GM23338 (cell line): ENCODE measurements around the gene RELN. TPM values are rescaled to one million over a fixed set of nuclear protein-coding genes. Genes with fewer than 3 reads are reported as not detected.
A peak's percentile ranks its signal among the peaks of the same experiment; 100 is the strongest.

ENCODE experiments used
- ATAC-seq: fragments of 200-7000 bp; cut with Tn5 transposase; 3 replicates; pipeline ENCODE4 v1.9.1; 2020
- DNase-seq: peaks from one replicate; pipeline ENCODE4 v3.0.0-alpha.2; 2015; ENCODE audit warnings: low spot score
- H2AFZ ChIP-seq: fragments of 200-600 bp; sonication (generic); 2 replicates; pipeline ENCODE4 v1.8.0; 2016; ENCODE audit warnings: antibody characterized with exemption, mild to moderate bottlenecking, moderate library complexity
- H3F3A ChIP-seq: fragments of 200-600 bp; sonication (generic); replicated peaks from 2 replicates; pipeline ENCODE4 v1.8.0; 2017; ENCODE audit warnings: antibody characterized with exemption, mixed run types, low read depth
- H3K27ac ChIP-seq: fragments of 200-600 bp; sonication (generic); 2 replicates; pipeline ENCODE4 v1.6.1; 2016; ENCODE audit warnings: low read depth
- H3K27me3 ChIP-seq: fragments of 200-600 bp; sonication (generic); 2 replicates; pipeline ENCODE4 v1.8.0; 2016; ENCODE audit warnings: mild to moderate bottlenecking, mixed run types, moderate library complexity; ENCODE audit not compliant: insufficient read depth
- H3K36me3 ChIP-seq: fragments of 200-600 bp; sonication (generic); 2 replicates; pipeline ENCODE4 v1.8.0; 2016; ENCODE audit warnings: mild to moderate bottlenecking; ENCODE audit not compliant: insufficient read depth
- H3K4me1 ChIP-seq: fragments of 200-600 bp; sonication (generic); 2 replicates; pipeline ENCODE4 v1.8.0; 2016; ENCODE audit warnings: mild to moderate bottlenecking, moderate library complexity; ENCODE audit not compliant: insufficient read depth
- H3K4me2 ChIP-seq: fragments of 200-600 bp; sonication (generic); 2 replicates; pipeline ENCODE4 v1.7.1; 2017; ENCODE audit warnings: mixed run types
- H3K4me3 ChIP-seq: fragments of 200-600 bp; sonication (generic); 2 replicates; pipeline ENCODE4 v1.6.1; 2016; ENCODE audit warnings: mixed run types
- H3K79me2 ChIP-seq: fragments of 200-600 bp; sonication (generic); replicated peaks from 2 replicates; pipeline ENCODE4 v1.8.0; 2017; ENCODE audit warnings: mild to moderate bottlenecking; ENCODE audit not compliant: insufficient read depth
- H3K9me2 ChIP-seq: fragments of 200-600 bp; sonication (generic); 2 replicates; pipeline ENCODE4 v1.8.0; 2017; ENCODE audit not compliant: insufficient read depth
- H4K20me1 ChIP-seq: fragments of 200-600 bp; sonication (generic); replicated peaks from 2 replicates; pipeline ENCODE4 v1.8.0; 2017; ENCODE audit warnings: mild to moderate bottlenecking; ENCODE audit not compliant: insufficient read depth
- H3K27ac Mint-ChIP-seq: 2 replicates; pipeline ENCODE4 v1.8.0; 2020; ENCODE audit warnings: inconsistent platforms, mild to moderate bottlenecking, moderate library complexity, mixed read lengths
- H3K27me3 Mint-ChIP-seq: 3 replicates; pipeline ENCODE4 v1.8.0; 2022; ENCODE audit warnings: low read depth, mild to moderate bottlenecking, moderate library complexity, mixed read lengths, inconsistent platforms; ENCODE audit not compliant: insufficient read depth, poor library complexity
- H3K36me3 Mint-ChIP-seq: 3 replicates; pipeline ENCODE4 v1.8.0; 2021; ENCODE audit warnings: low read depth, mild to moderate bottlenecking, inconsistent platforms, moderate library complexity, mixed read lengths
- H3K4me1 Mint-ChIP-seq: 3 replicates; pipeline ENCODE4 v1.8.0; 2020; ENCODE audit warnings: mild to moderate bottlenecking, inconsistent platforms, mixed read lengths
- H3K4me3 Mint-ChIP-seq: 3 replicates; pipeline ENCODE4 v1.8.0; 2021; ENCODE audit warnings: moderate library complexity, mild to moderate bottlenecking, inconsistent platforms, mixed read lengths
- H3K9me3 Mint-ChIP-seq: 3 replicates; pipeline ENCODE4 v1.8.0; 2020; ENCODE audit warnings: moderate library complexity, mild to moderate bottlenecking, inconsistent platforms, mixed read lengths
- CREB1 ChIP-seq: fragments of 250-450 bp; sonication (Bioruptor Pico); IDR thresholded peaks from 2 replicates; pipeline ENCODE4 v1.5.0; 2020; ENCODE audit warnings: low read depth, mild to moderate bottlenecking, moderate library complexity
- EZH2 ChIP-seq: fragments of 200-600 bp; sonication (generic); IDR thresholded peaks from one replicate; pipeline ENCODE4 v1.8.0; 2017; ENCODE audit warnings: antibody characterized with exemption, mild to moderate bottlenecking, low read depth; ENCODE audit not compliant: unreplicated experiment
- EZH2phosphoT487 ChIP-seq: fragments of 200-600 bp; sonication (generic); IDR thresholded peaks from one replicate; pipeline ENCODE4 v1.8.1; 2018; ENCODE audit warnings: antibody characterized with exemption; ENCODE audit not compliant: unreplicated experiment
- NANOG ChIP-seq: IDR thresholded peaks from 2 replicates; pipeline ENCODE4 v1.6.1; 2016; ENCODE audit warnings: antibody characterized with exemption, borderline replicate concordance
- POLR2AphosphoS5 ChIP-seq: IDR thresholded peaks from 2 replicates; pipeline ENCODE4 v1.6.1; 2016; ENCODE audit warnings: antibody characterized with exemption, low read depth
- REST ChIP-seq: IDR thresholded peaks from one replicate; pipeline ENCODE4 v1.6.1; 2018; ENCODE audit warnings: antibody characterized with exemption; ENCODE audit not compliant: unreplicated experiment
- ZNF114 ChIP-seq: fragments of 250-450 bp; sonication (Bioruptor Pico); IDR thresholded peaks from 2 replicates; pipeline ENCODE4 v1.5.0; 2020; ENCODE audit warnings: mild to moderate bottlenecking, moderate library complexity
- polyA plus RNA-seq: library from polyadenylated mRNA; unstranded; fragments of >200 nt; fragmentation: Nextera tagmentation; extraction: Ambion mirVana; gene quantifications from 2 replicates; pipeline ENCODE4 v1.2.1, GENCODE V29; 2016
- total RNA-seq: library from RNA; depleted of rRNA; stranded (reverse); fragments of >200 nt; shearing (Covaris generic); gene quantifications from 2 replicates; pipeline ENCODE4 v1.2.3, GENCODE V29; 2014
- TF ChIP-seq, protein P1 (sequence below): fragments of 250-450 bp; sonication (Bioruptor Pico); IDR thresholded peaks from 2 replicates; pipeline ENCODE4 v1.5.0; 2020; ENCODE audit warnings: mild to moderate bottlenecking, moderate library complexity

Gene RELN
- total and polyA plus RNA-seq, 2 experiments from 2014 or later = 0.10 to 0.76 TPM

GRCh38 chr7:103564416-103564815, 425.0 kb downstream of the RELN start:
- H3K27ac Mint-ChIP-seq = no peak overlapping the region
- no peak for TF ChIP-seq POLR2AphosphoS5
- TF ChIP-seq EZH2phosphoT487 = no peak
- H3K4me3 ChIP-seq = no peak overlapping the region
- H3F3A ChIP-seq = no peaks in the 10 kb centered on the region
- no peaks in the 10 kb centered on the region for H4K20me1 ChIP-seq
- no peaks in the 10 kb centered on the region for H3K79me2 ChIP-seq
- no peak overlapping the region for H3K27ac ChIP-seq
- H3K9me3 Mint-ChIP-seq = no peaks in the 10 kb centered on the region
- peak; percentile 47; the same call in 2 of the 3 replicates for ATAC-seq
- H3K4me1 ChIP-seq = no peaks in the 10 kb centered on the region
- H3K36me3 ChIP-seq = no peaks in the 10 kb centered on the region
- no peaks in the 10 kb centered on the region for H3K9me2 ChIP-seq
- H3K36me3 Mint-ChIP-seq = no peaks in the 10 kb centered on the region
- H3K4me2 ChIP-seq = no peak overlapping the region
- 0 out of 2 replicates have a peak overlapping the region, but pooled peaks have one; percentile 34 for H2AFZ ChIP-seq
- H3K27me3 Mint-ChIP-seq = no peaks in the 10 kb centered on the region
- H3K27me3 ChIP-seq = no peaks in the 10 kb centered on the region
- H3K4me3 Mint-ChIP-seq = no peak overlapping the region
- H3K4me1 Mint-ChIP-seq = peaks cover 6% of the 10 kb centered on the region; the same call in 2 of the 3 replicates
- DNase-seq = no peak

DNA sequence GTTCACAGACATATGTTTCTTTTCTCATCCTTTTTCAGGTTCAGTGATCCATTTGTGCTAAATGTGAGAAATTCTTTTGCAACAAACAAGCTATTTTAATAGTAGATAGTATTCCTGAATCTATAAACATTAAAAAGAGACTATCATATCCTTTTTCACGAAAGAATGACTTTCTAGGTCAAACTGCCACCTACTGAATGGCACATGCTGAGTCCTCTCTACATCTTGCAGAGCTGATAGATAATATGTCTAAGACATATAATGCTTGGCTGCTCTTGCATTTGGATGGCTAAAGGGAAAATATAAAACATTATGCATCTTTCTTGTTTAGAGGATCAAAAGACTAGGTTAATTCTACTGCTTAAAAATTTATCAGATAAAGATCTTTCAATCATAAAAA, 429.3 kb downstream of the RELN start:
- Histone ChIP-seq H3K4me2 (no peak overlapping the region), H3K79me2 (no peaks in the 10 kb centered on the region), H3K4me3 (no peak overlapping the region), H2AFZ (no peak overlapping the region), H3K27me3 (no peaks in the 10 kb centered on the region), H3K27ac (no peak overlapping the region), H3F3A (no peaks in the 10 kb centered on the region), H3K9me2 (no peaks in the 10 kb centered on the region), H3K4me1 (no peaks in the 10 kb centered on the region), H3K36me3 (no peaks in the 10 kb centered on the region), H4K20me1 (no peaks in the 10 kb centered on the region)
- H3K27me3 Mint-ChIP-seq = no peaks in the 10 kb centered on the region
- no peaks in the 10 kb centered on the region for H3K36me3 Mint-ChIP-seq
- H3K4me3 Mint-ChIP-seq = no peak overlapping the region
- no peak for TF ChIP-seq NANOG
- no peak for TF ChIP-seq CREB1 (CRISPR knock-in tag)
- no peak for TF ChIP-seq EZH2
- TF ChIP-seq POLR2AphosphoS5 = no peak
- peaks cover 6% of the 10 kb centered on the region; the same call in 2 of the 3 replicates for H3K4me1 Mint-ChIP-seq
- no peak for ATAC-seq
- DNase-seq = no peak
- no peak overlapping the region for H3K27ac Mint-ChIP-seq
- no peaks in the 10 kb centered on the region for H3K9me3 Mint-ChIP-seq

GRCh38 chr7:103551016-103551415, 438.4 kb downstream of the RELN start:
- Histone ChIP-seq H3K27ac (no peak overlapping the region), H3K4me2 (no peak overlapping the region), H3K4me1 (no peaks in the 10 kb centered on the region), H2AFZ (no peak overlapping the region), H3F3A (no peaks in the 10 kb centered on the region), H3K4me3 (no peak overlapping the region), H3K9me2 (no peaks in the 10 kb centered on the region), H3K36me3 (no peaks in the 10 kb centered on the region), H3K79me2 (no peaks in the 10 kb centered on the region), H4K20me1 (no peaks in the 10 kb centered on the region), H3K27me3 (no peaks in the 10 kb centered on the region)
- Mint-ChIP-seq H3K4me3 (no peak overlapping the region), H3K27ac (no peak overlapping the region), H3K9me3 (no peaks in the 10 kb centered on the region), H3K36me3 (no peaks in the 10 kb centered on the region), H3K4me1 (no peaks in the 10 kb centered on the region), H3K27me3 (no peaks in the 10 kb centered on the region)
- ATAC-seq (no peak), DNase-seq (no peak)
- TF ChIP-seq EZH2phosphoT487 (no peak), ZNF114 (CRISPR knock-in tag) (no peak), REST (no peak)
- TF ChIP-seq, protein P1, sequence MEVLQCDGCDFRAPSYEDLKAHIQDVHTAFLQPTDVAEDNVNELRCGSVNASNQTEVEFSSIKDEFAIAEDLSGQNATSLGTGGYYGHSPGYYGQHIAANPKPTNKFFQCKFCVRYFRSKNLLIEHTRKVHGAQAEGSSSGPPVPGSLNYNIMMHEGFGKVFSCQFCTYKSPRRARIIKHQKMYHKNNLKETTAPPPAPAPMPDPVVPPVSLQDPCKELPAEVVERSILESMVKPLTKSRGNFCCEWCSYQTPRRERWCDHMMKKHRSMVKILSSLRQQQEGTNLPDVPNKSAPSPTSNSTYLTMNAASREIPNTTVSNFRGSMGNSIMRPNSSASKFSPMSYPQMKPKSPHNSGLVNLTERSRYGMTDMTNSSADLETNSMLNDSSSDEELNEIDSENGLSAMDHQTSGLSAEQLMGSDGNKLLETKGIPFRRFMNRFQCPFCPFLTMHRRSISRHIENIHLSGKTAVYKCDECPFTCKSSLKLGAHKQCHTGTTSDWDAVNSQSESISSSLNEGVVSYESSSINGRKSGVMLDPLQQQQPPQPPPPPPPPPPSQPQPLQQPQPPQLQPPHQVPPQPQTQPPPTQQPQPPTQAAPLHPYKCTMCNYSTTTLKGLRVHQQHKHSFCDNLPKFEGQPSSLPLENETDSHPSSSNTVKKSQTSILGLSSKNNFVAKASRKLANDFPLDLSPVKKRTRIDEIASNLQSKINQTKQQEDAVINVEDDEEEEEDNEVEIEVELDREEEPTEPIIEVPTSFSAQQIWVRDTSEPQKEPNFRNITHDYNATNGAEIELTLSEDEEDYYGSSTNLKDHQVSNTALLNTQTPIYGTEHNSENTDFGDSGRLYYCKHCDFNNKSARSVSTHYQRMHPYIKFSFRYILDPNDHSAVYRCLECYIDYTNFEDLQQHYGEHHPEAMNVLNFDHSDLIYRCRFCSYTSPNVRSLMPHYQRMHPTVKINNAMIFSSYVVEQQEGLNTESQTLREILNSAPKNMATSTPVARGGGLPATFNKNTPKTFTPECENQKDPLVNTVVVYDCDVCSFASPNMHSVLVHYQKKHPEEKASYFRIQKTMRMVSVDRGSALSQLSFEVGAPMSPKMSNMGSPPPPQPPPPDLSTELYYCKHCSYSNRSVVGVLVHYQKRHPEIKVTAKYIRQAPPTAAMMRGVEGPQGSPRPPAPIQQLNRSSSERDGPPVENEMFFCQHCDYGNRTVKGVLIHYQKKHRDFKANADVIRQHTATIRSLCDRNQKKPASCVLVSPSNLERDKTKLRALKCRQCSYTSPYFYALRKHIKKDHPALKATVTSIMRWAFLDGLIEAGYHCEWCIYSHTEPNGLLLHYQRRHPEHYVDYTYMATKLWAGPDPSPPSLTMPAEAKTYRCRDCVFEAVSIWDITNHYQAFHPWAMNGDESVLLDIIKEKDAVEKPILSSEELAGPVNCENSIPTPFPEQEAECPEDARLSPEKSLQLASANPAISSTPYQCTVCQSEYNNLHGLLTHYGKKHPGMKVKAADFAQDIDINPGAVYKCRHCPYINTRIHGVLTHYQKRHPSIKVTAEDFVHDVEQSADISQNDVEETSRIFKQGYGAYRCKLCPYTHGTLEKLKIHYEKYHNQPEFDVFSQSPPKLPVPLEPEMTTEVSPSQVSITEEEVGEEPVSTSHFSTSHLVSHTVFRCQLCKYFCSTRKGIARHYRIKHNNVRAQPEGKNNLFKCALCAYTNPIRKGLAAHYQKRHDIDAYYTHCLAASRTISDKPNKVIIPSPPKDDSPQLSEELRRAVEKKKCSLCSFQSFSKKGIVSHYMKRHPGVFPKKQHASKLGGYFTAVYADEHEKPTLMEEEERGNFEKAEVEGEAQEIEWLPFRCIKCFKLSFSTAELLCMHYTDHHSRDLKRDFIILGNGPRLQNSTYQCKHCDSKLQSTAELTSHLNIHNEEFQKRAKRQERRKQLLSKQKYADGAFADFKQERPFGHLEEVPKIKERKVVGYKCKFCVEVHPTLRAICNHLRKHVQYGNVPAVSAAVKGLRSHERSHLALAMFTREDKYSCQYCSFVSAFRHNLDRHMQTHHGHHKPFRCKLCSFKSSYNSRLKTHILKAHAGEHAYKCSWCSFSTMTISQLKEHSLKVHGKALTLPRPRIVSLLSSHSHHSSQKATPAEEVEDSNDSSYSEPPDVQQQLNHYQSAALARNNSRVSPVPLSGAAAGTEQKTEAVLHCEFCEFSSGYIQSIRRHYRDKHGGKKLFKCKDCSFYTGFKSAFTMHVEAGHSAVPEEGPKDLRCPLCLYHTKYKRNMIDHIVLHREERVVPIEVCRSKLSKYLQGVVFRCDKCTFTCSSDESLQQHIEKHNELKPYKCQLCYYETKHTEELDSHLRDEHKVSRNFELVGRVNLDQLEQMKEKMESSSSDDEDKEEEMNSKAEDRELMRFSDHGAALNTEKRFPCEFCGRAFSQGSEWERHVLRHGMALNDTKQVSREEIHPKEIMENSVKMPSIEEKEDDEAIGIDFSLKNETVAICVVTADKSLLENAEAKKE (CRISPR knock-in tag) = no peak
